Measurements from ENCODE around the gene RNF26.

DNA sequence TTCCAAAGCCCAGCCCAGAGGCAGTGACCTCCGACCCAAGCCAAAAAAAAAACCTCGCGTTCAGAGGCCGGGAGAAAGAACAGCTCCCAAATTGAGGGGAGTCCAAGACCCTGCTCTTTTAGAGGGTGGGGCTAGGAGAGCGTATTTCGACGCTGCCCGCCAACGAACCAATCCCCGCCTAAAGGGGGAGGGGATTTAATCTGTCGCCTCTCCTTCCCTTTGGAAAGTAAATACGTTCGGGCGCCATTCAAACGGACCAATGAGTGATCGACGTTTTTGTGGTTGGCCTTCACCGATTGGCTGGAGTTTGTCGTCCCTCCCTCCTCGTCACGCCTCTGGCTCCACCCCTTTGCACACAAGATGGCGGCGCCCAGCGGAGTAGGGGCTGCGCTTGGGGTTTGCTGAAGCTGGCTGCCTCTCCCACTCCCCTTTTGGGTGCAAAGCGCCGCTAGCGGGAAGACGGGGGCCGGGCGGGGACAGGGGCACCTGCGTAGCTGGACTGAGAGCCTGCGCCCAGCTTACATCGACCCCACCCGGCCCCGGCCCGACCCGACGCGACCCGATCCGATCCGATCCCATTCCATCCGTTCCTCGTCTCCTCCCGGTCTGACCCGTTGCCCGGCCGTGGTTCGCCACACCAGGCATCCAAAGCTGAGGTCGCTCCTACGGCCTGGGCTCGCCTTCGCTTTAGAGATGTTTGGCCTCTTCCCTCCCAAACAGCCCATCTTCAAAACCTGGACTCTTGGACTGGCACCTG, at the start of gene RNF26:
- TF ChIP-seq, protein P1, sequence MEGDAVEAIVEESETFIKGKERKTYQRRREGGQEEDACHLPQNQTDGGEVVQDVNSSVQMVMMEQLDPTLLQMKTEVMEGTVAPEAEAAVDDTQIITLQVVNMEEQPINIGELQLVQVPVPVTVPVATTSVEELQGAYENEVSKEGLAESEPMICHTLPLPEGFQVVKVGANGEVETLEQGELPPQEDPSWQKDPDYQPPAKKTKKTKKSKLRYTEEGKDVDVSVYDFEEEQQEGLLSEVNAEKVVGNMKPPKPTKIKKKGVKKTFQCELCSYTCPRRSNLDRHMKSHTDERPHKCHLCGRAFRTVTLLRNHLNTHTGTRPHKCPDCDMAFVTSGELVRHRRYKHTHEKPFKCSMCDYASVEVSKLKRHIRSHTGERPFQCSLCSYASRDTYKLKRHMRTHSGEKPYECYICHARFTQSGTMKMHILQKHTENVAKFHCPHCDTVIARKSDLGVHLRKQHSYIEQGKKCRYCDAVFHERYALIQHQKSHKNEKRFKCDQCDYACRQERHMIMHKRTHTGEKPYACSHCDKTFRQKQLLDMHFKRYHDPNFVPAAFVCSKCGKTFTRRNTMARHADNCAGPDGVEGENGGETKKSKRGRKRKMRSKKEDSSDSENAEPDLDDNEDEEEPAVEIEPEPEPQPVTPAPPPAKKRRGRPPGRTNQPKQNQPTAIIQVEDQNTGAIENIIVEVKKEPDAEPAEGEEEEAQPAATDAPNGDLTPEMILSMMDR (IDR thresholded peaks at IDR 0.05) = no peak
- TF ChIP-seq POLR2A (IDR thresholded peaks at IDR 0.05) = peak in 1 of 2 donors; percentile 50

Measured in lower leg skin (tissue), 3 donors.